GM03348 (cell line): ENCODE data around the gene ADAMTS14.

Experiments
- DNase-seq: peaks from one replicate; pipeline ENCODE4 v3.0.0; 2012; ENCODE audit warnings: low spot score

ADAMTS14 gene

GRCh38 chr10:70773965-70774809 is 101.9 kb downstream of the ADAMTS14 start:
- peak; percentile 2 for DNase-seq

DNA sequence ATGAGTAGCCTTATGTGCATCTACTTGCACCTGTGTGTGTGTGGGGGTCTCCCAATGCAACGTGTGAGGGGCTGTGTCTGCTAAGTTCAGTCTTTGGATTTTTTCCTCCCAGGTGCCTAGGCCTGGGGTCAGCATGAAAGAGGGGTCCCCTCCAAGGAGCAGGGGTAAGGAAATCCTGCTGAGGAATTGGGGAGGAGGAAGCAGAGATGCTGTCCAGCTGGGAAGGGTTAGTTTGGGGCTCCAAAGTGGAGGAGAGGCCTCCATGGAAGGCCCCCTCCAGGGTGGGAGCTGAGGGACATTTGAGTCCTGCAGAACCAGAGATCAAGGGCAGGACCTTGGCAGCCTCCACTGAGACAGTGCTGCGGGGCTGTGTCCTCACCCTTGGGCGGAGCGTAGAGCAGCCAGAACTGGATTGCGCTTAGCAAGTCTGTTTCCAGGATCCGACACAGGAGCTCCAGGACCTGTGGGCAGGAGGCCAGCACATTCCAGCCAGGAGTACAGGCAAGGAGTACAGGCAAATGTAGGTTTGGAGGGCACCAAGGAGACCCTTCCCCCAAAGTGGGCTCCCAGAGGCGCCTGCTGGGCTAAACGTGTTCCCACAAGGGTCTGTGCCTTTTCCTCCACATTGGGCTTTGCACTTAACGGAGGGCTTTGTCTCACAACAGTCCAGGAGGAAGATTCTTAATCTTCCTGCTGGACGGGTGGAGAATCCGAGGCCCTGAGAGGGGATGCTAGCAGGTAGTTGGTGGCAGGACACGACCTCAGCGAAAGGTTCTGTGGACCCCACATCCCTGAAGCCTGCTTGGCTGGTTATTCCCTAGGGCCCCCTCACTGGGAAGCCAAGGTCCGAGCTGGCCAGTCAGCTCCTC is 102.7 kb downstream of the ADAMTS14 start:
- peak; percentile 4 for DNase-seq

GRCh38 chr10:70775679-70776454 is 103.6 kb downstream of the ADAMTS14 start:
- DNase-seq: peak; percentile 6

DNA sequence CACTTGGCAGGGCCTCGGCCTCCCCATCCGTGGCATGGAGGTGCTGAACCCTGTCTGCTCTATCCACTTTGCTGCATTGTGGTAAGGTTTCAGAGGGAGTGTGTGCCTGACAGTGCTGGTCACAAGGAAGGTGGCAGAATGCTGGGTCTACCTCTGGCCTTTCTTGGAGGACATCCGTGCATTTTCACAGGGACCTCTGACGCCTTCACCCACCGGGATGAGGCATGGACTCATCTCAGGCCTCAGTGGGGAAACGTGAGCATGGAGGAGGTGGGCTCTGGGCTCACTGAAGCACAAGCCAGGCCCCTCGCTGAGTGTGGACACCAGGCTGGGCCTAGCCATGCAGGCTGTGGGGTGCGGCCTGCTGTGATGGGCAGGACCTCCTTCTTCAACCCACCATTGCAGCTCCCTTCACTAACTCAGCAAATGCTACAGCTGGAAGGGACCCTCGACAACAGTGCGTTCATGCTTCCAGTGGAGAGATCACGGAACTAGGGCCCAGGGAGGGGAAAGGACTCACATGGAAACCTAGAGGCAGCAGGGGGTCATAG is 104.2 kb downstream of the ADAMTS14 start:
- peak; percentile 3 for DNase-seq

DNA sequence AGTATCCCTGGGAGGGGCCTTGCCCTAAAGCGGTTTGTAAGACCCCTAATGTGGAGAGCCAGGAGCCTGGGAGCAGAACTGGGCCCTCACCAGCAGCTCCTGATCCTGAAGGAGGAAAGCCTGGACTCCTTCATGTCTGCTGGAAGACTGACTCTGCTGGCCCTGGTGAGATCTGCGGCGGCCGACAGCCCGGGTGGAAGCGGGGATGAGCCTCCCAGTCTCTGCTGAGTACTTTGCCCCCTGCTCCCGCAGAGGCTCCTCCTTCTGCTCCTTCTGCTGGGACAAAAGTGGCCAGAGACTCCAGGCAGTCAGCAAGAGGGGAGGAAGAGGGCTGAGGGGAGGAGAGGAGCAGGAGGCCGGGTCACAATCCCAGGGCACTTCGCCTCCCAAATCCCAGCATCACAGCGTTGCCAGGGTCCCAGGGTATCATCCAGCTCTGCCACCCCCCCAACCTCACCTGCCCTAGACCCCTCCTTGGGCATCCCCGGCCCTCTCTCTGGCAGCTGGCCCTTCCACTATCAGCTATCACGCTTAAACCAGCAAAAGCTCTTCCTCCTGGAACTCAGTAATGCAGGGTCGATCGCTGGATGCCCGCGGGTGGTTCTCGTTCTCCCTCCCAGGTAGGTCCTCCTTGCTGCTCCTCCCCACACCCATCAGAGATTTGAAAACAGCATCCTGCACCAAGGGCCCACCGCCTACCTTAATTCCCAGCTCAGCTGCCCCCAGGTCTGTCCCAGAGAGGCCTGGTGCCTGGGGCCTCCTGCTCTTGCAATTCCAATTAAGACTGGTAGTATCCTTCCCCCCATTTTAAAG is 105.0 kb downstream of the ADAMTS14 start:
- peak; percentile 3 for DNase-seq

DNA sequence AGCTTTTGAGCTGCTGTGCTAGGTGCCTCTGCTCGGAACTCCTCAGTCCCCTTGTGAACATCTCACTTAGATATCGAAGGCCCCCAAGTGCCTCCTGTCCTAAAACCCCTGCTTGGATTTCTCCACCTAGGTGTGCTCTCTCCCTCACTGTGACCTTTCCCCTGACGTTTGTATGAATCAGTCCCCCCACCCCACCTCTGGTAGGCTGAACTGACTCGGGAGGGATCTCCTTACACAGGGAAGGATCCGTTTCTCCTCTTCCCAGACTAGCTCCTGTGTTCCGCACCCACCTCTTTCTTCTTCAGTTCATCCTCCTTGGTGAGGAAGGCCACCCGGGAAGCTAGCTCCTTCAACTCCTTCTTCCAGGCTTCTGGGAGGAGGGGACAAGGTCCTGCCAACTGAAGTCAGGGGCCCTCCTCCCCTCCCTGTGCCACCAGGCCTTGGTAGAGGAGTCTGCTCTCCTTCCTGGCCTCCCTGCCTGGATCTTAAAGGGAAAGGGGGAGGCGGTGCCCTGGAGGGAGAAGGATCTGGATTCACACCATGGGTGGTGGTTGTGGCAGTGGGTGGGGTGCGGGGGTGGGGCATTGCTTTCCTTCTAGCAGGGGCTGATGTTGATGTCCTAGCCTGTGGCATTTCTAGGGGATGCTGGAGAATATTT is 106.1 kb downstream of the ADAMTS14 start:
- DNase-seq: peak; percentile 2

DNA sequence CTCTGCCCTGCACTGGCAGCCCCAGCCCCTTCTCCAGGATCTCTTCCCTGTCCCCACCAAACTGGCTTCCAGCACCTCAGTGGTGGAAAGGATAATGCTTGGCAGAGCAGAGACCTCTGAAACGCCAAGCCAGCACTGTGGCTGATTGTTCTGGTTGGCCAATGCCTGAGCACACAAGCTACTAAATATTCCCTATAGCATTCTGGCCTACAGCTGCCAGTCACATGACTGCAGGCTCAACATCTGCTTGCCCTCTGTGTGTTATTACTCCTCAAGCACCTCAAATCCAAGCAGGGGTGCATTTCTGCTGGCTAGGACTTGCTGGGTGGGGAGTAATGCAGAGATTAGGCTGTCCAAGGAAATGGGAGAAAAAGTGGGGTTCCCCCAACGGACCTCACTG is 106.8 kb downstream of the ADAMTS14 start:
- peak; percentile 7 for DNase-seq

- no peak for DNase-seq
These were observed 107.4 kb downstream of the ADAMTS14 start for GRCh38 chr10:70779511-70780369.

DNA sequence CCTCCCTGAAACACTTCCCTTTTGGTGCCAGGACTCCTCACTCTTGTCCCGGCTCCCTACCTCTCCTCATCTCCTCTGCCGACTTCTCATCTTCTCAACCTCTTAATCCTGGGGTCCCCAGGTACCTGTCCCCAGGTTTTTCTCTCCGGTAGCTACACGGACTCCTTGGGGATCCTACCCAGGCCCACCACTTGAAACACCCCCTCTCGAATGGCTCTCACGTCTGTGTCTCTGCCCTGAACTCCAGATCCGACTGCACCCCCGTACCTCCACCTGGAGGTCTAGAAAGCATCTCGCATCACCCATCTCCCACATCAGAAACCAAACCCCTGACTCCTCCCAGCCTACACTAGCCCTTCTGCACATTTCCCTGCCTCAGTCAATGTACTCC is 108.1 kb downstream of the ADAMTS14 start:
- no peak for DNase-seq

DNA sequence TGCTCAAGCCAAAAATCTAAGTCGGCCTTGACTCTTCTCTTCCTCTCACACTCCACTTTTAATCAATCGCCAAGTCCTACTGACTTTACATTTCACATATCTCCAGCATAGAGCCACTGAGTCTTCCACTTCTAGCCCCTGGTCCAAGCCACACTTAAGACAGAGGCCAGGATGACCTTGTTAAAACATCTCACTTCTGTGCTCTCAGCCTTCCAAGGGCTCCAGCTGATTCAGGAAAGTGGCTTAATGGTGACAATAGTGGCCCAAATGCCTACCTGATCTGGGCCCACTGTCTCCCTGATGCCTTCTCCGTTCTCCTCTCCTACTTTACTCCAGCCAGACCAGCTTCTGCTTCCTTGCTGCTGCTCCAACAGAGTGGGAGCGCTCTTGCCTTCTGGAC is 108.5 kb downstream of the ADAMTS14 start:
- no peak for DNase-seq

- no peak for DNase-seq
These were observed 109.2 kb downstream of the ADAMTS14 start for GRCh38 chr10:70781461-70782051.

DNA sequence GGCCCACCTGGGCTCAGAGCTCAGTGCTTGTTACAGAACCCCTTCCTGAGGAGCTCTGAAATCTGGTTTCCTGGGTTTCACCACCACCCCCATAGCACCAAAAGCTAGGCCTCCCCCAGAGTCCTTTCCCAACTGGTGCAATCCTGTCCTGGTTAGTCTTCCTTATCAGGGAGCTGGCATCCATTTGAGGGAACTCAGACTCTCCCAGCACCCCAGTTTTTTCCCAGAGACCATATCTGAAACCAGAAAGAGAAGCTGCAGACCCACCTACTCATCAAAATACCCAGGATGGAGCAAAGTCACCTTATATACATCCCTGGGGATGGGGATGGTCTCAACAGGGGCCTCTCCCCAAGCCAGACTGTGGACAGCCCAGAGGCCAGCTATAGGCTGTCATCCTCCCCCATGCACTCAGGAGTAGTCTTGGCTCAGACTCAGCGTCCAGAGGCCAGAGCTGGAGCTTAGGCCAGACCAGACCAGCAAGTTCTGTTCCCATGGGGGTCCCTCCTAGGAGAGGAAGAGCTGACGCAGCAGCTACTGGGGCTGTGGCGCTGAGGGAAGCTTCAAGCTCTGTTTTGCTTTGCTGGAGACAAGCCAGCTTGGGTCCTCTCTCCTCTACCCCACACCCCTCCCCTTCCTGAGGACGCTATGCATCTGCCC is 109.9 kb downstream of the ADAMTS14 start:
- DNase-seq: no peak

DNA sequence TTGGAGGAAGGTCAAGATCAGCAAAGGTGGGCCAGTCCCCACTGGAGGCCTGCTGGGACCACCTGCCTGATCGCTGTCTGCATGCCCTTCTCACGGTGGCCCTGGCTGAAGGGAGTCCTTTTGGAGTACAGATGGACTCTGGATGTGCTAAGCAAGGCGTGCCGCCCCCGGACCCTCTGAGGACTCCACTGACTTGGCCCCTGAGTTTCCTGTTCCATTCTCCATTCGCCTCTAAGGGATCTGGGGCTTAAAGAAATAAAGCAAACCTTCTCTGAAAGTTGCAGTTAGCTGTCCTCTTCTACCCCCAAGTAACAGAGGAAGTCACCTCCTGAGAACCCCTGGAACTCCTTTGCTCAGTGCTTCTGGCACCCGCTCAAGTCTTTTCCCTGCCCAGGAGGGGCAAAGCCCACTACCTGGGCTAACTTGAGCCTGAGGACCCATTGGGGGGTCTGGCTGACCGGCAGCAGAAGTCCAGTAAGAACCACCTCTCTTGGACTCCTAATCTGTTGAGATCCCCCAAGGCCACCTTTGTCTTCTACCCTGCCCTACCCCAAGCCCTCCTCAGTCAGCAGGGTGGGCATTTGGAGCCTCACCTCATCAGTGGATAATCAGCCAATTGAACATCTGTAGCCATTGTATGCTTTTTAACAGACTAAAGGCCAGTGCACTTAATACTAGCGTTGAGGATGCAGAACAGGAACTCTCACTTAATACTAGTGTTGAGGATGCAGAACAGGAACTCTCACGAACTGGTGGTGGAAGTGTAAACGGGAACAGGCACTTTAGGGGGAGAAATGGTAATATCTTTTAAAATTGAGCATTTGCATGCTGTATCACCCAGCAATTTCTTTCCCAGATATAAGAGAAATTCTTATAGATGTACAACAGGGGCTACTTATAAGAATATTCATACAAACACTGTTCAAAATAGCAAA is 110.7 kb downstream of the ADAMTS14 start:
- no peak for DNase-seq

GRCh38 chr10:70784016-70784415 is 111.7 kb downstream of the ADAMTS14 start:
- DNase-seq: no peak

GRCh38 chr10:70784471-70784870 is 112.2 kb downstream of the ADAMTS14 start:
- DNase-seq: no peak

DNA sequence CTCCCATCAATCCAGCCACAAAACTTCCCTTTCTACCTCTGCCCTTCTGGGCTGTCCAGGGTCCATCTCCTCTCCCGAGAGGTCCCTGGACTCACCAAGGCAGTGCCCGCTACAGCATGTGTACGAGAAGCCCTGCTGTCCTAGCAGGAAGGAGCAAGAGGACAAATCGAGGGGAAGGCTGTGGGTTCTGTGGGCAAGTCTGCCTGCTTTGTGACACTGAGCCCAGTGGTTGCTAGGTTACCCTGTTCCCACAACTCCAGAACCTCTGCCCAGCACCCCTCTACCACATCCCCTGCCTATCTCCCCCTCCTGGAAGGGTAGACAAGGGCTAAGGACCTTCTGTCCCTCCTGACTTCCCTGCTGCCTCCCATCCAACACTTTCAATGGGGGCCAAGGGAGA is 112.9 kb downstream of the ADAMTS14 start, which contains the start of gene TBATA:
Gene TBATA, minus strand, starts transcription at position 188 of the 400 bp plus-strand sequence. CDS start 1,998 bp downstream, outside the sequence.
- no peak for DNase-seq

- no peak for DNase-seq
These were observed 114.6 kb downstream of the ADAMTS14 start for GRCh38 chr10:70786799-70787415.
